Esophagus (tissue), 2 donors: Measurements from ENCODE around the gene TNNI3K. TPM values are rescaled to one million over a fixed set of nuclear protein-coding genes. Genes with fewer than 3 reads are reported as not detected.

Source experiments
- H3K27ac ChIP-seq, 2 donors: one replicate each; pipeline ENCODE4 v1.5.1; 2013; ENCODE audit warnings: low read depth in 2 of 2, mild to moderate bottlenecking in 2 of 2, inconsistent platforms in 1 of 2, low read length in 1 of 2, moderate library complexity in 1 of 2
- H3K27me3 ChIP-seq, 2 donors: one replicate each; pipeline ENCODE4 v1.6.1; 2013; ENCODE audit warnings: low read length in 2 of 2, control low read depth in 1 of 2, mild to moderate bottlenecking in 1 of 2; ENCODE audit not compliant: insufficient read depth in 2 of 2, control insufficient read depth in 1 of 2
- H3K36me3 ChIP-seq, 2 donors: one replicate each; pipeline ENCODE4 v1.6.1; 2013; ENCODE audit warnings: low read length in 1 of 2; ENCODE audit not compliant: control insufficient read depth in 2 of 2, insufficient read depth in 2 of 2
- H3K4me1 ChIP-seq, 2 donors: one replicate each; pipeline ENCODE4 v1.6.1; 2013; ENCODE audit warnings: low read length in 1 of 2; ENCODE audit not compliant: control insufficient read depth in 2 of 2, insufficient read depth in 2 of 2
- H3K4me3 ChIP-seq, 2 donors: one replicate each; pipeline ENCODE4 v1.5.1; 2013; ENCODE audit warnings: low read length in 2 of 2, mild to moderate bottlenecking in 2 of 2, low read depth in 1 of 2, moderate library complexity in 1 of 2
- H3K9me3 ChIP-seq, 2 donors: one replicate each; pipeline ENCODE4 v1.6.1; 2013; ENCODE audit warnings: mild to moderate bottlenecking in 2 of 2, low read depth in 1 of 2, low read length in 1 of 2, moderate library complexity in 1 of 2; ENCODE audit not compliant: control insufficient read depth in 2 of 2, insufficient read depth in 1 of 2
- WGBS, 2 donors: extraction: QIAGEN DNeasy Blood & Tissue Kit; methylation state at CpG; one replicate each; pipeline ENCODE4 v1.1.7; 2013; 5-methylcytosine and 5-hydroxymethylcytosine counted together
- polyA plus RNA-seq, 2 donors: library from polyadenylated mRNA; stranded (reverse); fragments of 200-250 nt; gene quantifications; one replicate each; pipeline ENCODE4 v1.2.3, GENCODE V29; 2013
- donor health status: healthy with polysubstance abuse.
- donor health status: Bipolar disorder and iron deficiency.

The TNNI3K gene
- polyA plus RNA-seq, 2 donors, result 0.35 to 0.41 TPM

- H3K27ac ChIP-seq, result no peak overlapping the region
- no peaks in the 10 kb centered on the region for H3K4me1 ChIP-seq
- H3K27me3 ChIP-seq, result no peaks in the 10 kb centered on the region
- no peak overlapping the region for H3K4me3 ChIP-seq
- H3K9me3 ChIP-seq, result no peaks in the 10 kb centered on the region
- H3K36me3 ChIP-seq, result no peaks in the 10 kb centered on the region
- 52 to 60% methylated on average over 2 of the region's 2 CpGs for WGBS, 2 donors
Observed at GRCh38 chr1:74340656-74341055, 105.5 kb downstream of the TNNI3K start.

DNA sequence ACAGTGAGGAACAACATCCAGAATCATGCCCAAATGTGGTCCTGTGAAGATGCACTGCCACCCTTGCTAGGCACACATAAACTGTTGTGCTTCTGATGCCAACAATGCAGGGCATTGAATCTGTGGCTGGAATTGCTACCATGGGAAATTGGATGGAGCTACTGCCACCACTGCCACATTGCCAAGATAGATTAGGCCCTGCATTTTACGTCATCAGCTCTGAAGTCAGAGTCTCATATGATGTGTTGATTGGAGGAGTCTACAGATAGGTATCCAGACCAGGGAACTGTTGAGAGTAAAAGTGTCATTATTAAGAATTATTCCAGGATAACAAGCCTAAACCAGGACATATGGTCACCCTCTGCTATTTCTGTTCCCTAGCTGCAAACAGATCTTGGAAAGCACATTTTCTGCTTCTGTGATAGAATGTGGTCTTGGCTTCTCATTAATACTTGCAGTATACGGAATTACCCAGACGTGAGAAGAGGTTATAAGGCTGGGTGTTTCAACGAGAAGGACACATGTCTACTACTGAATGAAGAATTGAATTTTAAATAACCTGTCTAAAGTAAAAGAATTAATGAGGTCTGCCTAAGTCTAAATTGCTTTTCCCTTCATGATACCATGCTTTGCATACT, 106.6 kb downstream of the TNNI3K start:
- H3K4me3 ChIP-seq, result no peak overlapping the region
- no peak overlapping the region for H3K27ac ChIP-seq
- no peaks in the 10 kb centered on the region for H3K9me3 ChIP-seq
- no peaks in the 10 kb centered on the region for H3K27me3 ChIP-seq
- H3K36me3 ChIP-seq, result no peaks in the 10 kb centered on the region
- 84 to 87% methylated on average over 4 of the region's 4 CpGs for WGBS, 2 donors
- H3K4me1 ChIP-seq, result no peaks in the 10 kb centered on the region

DNA sequence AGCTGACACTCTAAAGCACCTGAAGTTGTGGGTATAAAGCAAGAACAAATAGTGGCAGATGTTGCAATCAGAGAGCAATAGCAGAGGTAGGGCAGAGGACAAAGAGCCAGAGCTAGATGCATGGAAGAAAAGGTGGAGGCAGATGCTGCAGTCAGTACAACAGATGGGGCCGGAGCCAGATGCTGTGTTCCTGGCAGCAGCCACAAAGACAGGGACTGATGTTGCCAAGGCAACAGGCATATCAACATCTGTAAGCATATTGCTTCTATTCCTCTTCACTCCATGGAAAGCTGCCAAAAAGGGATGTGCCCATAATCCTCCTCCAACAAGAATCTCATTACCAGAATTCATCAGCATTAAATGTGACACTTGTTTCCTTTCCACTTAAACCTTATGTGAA, 108.0 kb downstream of the TNNI3K start:
- H3K4me1 ChIP-seq, result no peaks in the 10 kb centered on the region
- no peaks in the 10 kb centered on the region for H3K27me3 ChIP-seq
- no peaks in the 10 kb centered on the region for H3K9me3 ChIP-seq
- H3K4me3 ChIP-seq, result no peak overlapping the region
- WGBS, 2 donors, result 28 to 29% methylated on average over 1 of the region's 1 CpG
- no peak overlapping the region for H3K27ac ChIP-seq
- no peaks in the 10 kb centered on the region for H3K36me3 ChIP-seq

DNA sequence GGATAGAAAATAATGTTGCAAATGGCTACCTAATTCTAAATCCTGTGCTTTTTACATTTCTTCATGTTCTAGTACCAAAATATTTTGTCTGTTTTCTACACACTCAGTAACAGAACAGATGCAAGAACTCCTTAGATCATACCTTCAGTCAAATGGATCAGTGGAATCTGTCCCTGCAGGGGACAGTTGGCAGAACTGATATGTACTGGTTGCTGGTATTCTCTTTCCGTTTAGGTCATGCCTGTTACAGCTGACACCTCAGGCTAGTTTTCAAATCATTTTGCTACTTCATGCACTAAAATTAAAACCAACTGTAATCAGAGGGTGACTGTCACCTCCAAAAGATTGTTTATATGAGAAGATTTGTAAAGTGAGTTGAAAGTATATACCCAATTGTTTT, 109.2 kb downstream of the TNNI3K start:
- Histone ChIP-seq H3K4me3 (no peak overlapping the region), H3K9me3 (no peaks in the 10 kb centered on the region), H3K36me3 (no peaks in the 10 kb centered on the region), H3K4me1 (no peaks in the 10 kb centered on the region), H3K27ac (no peak overlapping the region), H3K27me3 (no peaks in the 10 kb centered on the region)
- WGBS, 2 donors, result 45 to 49% methylated on average over 1 of the region's 1 CpG

- Histone ChIP-seq H3K9me3 (no peaks in the 10 kb centered on the region), H3K4me1 (no peaks in the 10 kb centered on the region), H3K27me3 (no peaks in the 10 kb centered on the region), H3K36me3 (no peaks in the 10 kb centered on the region), H3K4me3 (no peak overlapping the region), H3K27ac (no peak overlapping the region)
- 65 to 79% methylated on average over 1 of the region's 1 CpG for WGBS, 2 donors
Observed at GRCh38 chr1:74356493-74356892, 121.3 kb downstream of the TNNI3K start.

DNA sequence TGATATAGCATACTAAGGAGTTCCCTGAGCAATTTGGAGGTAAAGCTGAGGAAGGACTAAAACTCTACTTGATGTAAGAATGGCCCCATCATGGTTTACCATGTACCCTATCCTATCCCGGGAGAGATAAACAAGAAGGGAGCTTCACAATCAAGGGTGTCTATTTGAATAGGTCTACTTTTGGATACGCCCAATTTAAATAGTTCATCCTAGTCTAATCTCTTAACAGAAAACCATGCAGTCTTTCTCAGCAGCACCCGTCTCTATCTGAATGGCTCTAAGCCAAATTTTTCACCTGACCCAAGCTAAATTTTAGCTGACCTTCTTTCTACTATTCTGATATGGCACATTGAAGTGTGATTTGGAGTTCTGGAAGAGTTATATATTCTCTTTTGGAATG, 122.0 kb downstream of the TNNI3K start:
- no peaks in the 10 kb centered on the region for H3K4me1 ChIP-seq
- H3K27ac ChIP-seq, result no peak overlapping the region
- no peak overlapping the region for H3K4me3 ChIP-seq
- no peaks in the 10 kb centered on the region for H3K9me3 ChIP-seq
- H3K27me3 ChIP-seq, result no peaks in the 10 kb centered on the region
- no peaks in the 10 kb centered on the region for H3K36me3 ChIP-seq
- WGBS, 2 donors, result 73% methylated on average over 3 of the region's 3 CpGs

DNA sequence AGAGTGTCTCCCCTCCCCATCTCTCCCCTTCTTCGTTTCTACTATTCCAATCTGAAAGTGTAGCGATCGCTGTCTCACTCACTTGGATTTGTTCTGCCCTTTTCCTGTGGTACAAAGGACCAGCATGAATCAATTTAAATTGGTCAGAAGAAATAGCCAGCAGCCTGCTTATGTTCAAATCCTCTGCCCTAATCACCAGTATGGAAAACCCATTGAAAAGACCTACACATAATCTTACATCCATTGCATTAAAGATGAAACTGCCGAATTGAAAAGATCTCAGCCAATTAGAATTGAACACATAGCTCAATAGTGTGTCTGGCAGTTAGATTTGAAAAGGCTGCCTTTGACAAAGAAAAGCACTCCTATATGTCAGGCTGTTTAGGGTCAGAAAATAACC, 122.6 kb downstream of the TNNI3K start:
- H3K27me3 ChIP-seq, result no peaks in the 10 kb centered on the region
- WGBS, 2 donors, result 82 to 83% methylated on average over 4 of the region's 4 CpGs
- no peak overlapping the region for H3K27ac ChIP-seq
- H3K4me1 ChIP-seq, result no peaks in the 10 kb centered on the region
- H3K36me3 ChIP-seq, result no peaks in the 10 kb centered on the region
- no peaks in the 10 kb centered on the region for H3K9me3 ChIP-seq
- H3K4me3 ChIP-seq, result no peak overlapping the region

GRCh38 chr1:74362691-74363090, 127.5 kb downstream of the TNNI3K start:
- Histone ChIP-seq H3K4me1 (no peaks in the 10 kb centered on the region), H3K27me3 (no peaks in the 10 kb centered on the region), H3K36me3 (no peaks in the 10 kb centered on the region), H3K9me3 (no peaks in the 10 kb centered on the region), H3K4me3 (no peak overlapping the region), H3K27ac (no peak overlapping the region)
- WGBS, 2 donors, result 84 to 90% methylated on average over 1 of the region's 1 CpG

GRCh38 chr1:74363220-74363619, 128.0 kb downstream of the TNNI3K start:
- Histone ChIP-seq H3K36me3 (no peaks in the 10 kb centered on the region), H3K27ac (no peak overlapping the region), H3K4me3 (no peak overlapping the region), H3K4me1 (no peaks in the 10 kb centered on the region), H3K27me3 (no peaks in the 10 kb centered on the region), H3K9me3 (no peaks in the 10 kb centered on the region)
- 49 to 53% methylated on average over 2 of the region's 2 CpGs for WGBS, 2 donors

DNA sequence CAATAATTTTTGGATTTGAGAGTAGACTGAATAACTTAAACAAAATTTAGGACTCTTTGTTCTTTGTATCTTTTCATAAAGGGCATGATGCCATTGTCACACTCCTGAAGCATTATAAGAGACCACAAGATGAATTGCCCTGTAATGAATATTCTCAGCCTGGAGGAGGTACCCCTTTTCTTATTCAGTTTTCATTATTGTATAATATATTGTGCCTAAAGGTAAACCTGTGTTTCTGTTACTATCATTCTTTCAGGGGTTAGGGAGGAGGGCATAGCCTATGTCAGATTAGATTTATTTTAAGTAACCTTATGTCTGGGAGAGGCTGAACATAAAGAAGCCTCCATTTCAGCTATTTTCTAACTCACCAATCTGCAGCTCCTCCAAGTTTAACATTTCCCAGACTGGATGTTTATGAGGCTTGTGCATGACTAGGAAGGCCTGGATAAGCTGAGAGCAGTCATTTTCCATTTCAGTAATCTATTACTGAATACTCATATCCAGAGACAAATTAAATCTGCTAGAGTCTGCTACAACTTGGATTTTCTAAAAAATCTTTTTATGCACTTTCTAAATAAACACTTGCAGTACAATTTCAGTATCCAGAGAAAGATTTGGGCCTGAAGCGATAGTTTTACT, 132.1 kb downstream of the TNNI3K start:
- no peaks in the 10 kb centered on the region for H3K27me3 ChIP-seq
- H3K36me3 ChIP-seq, result no peaks in the 10 kb centered on the region
- no peaks in the 10 kb centered on the region for H3K9me3 ChIP-seq
- H3K27ac ChIP-seq, result no peak overlapping the region
- H3K4me3 ChIP-seq, result no peak overlapping the region
- no peaks in the 10 kb centered on the region for H3K4me1 ChIP-seq
- 88 to 95% methylated on average over 1 of the region's 1 CpG for WGBS, 2 donors
